ENCODE measurements around the gene AATK.

The AATK gene

GRCh38 chr17:81106716-81107115, 59.3 kb downstream of the AATK start:
- ATAC-seq (ENCODE audit: low read depth) (no peak), DNase-seq (ENCODE audit: low spot score) (no peak)
- no peak overlapping the region for H3K4me3 ChIP-seq (ENCODE audit: severe bottlenecking)
- no peak for TF ChIP-seq CTCF (IDR thresholded peaks at IDR 0.05; ENCODE audit: poor library complexity, severe bottlenecking)
- H3K9me3 ChIP-seq (ENCODE audit: severe bottlenecking): no peaks in the 10 kb centered on the region
- no peaks in the 10 kb centered on the region for H3K4me1 ChIP-seq (ENCODE audit: insufficient read depth, poor library complexity, severe bottlenecking)
- no peaks in the 10 kb centered on the region for H3K27me3 ChIP-seq (ENCODE audit: insufficient read depth, poor library complexity, severe bottlenecking)
- H3K27ac ChIP-seq (ENCODE audit: poor library complexity, severe bottlenecking): no peak overlapping the region
- peaks cover 77% of the 10 kb centered on the region for H3K36me3 ChIP-seq (ENCODE audit: low read depth)

- DNase-seq (ENCODE audit: low spot score) (no peak), ATAC-seq (ENCODE audit: low read depth) (no peak)
- Histone ChIP-seq H3K36me3 (ENCODE audit: low read depth) (peaks cover 74% of the 10 kb centered on the region), H3K9me3 (ENCODE audit: severe bottlenecking) (no peaks in the 10 kb centered on the region), H3K27ac (ENCODE audit: poor library complexity, severe bottlenecking) (no peak overlapping the region), H3K4me3 (ENCODE audit: severe bottlenecking) (no peak overlapping the region), H3K4me1 (ENCODE audit: insufficient read depth, poor library complexity, severe bottlenecking) (no peaks in the 10 kb centered on the region), H3K27me3 (ENCODE audit: insufficient read depth, poor library complexity, severe bottlenecking) (no peaks in the 10 kb centered on the region)
- no peak for TF ChIP-seq CTCF (IDR thresholded peaks at IDR 0.05; ENCODE audit: poor library complexity, severe bottlenecking)
Measured at GRCh38 chr17:81103379-81103778, 62.6 kb downstream of the AATK start.

- H3K36me3 ChIP-seq (ENCODE audit: low read depth): peaks cover 74% of the 10 kb centered on the region
- H3K4me1 ChIP-seq (ENCODE audit: insufficient read depth, poor library complexity, severe bottlenecking): peaks cover 3% of the 10 kb centered on the region
- H3K27me3 ChIP-seq (ENCODE audit: insufficient read depth, poor library complexity, severe bottlenecking): no peaks in the 10 kb centered on the region
- DNase-seq (ENCODE audit: low spot score): no peak
- H3K9me3 ChIP-seq (ENCODE audit: severe bottlenecking): no peaks in the 10 kb centered on the region
- ATAC-seq (ENCODE audit: low read depth): no peak
- no peak overlapping the region for H3K4me3 ChIP-seq (ENCODE audit: severe bottlenecking)
- H3K27ac ChIP-seq (ENCODE audit: poor library complexity, severe bottlenecking): no peak overlapping the region
- TF ChIP-seq CTCF (IDR thresholded peaks at IDR 0.05; ENCODE audit: poor library complexity, severe bottlenecking): no peak
Measured at GRCh38 chr17:81102869-81103268, 63.2 kb downstream of the AATK start.

- peaks cover 73% of the 10 kb centered on the region for H3K36me3 ChIP-seq (ENCODE audit: low read depth)
- TF ChIP-seq CTCF (IDR thresholded peaks at IDR 0.05; ENCODE audit: poor library complexity, severe bottlenecking): no peak
- H3K27me3 ChIP-seq (ENCODE audit: insufficient read depth, poor library complexity, severe bottlenecking): no peaks in the 10 kb centered on the region
- DNase-seq (ENCODE audit: low spot score) (no peak), ATAC-seq (ENCODE audit: low read depth) (no peak)
- H3K9me3 ChIP-seq (ENCODE audit: severe bottlenecking): no peaks in the 10 kb centered on the region
- H3K27ac ChIP-seq (ENCODE audit: poor library complexity, severe bottlenecking): no peak overlapping the region
- H3K4me1 ChIP-seq (ENCODE audit: insufficient read depth, poor library complexity, severe bottlenecking): peaks cover 8% of the 10 kb centered on the region
- no peak overlapping the region for H3K4me3 ChIP-seq (ENCODE audit: severe bottlenecking)
Measured at GRCh38 chr17:81102352-81102751, 63.7 kb downstream of the AATK start.

GRCh38 chr17:81101614-81102306, 64.3 kb downstream of the AATK start:
- no peak overlapping the region for H3K4me3 ChIP-seq (ENCODE audit: severe bottlenecking)
- H3K9me3 ChIP-seq (ENCODE audit: severe bottlenecking): no peaks in the 10 kb centered on the region
- ATAC-seq (ENCODE audit: low read depth) (peak; percentile 73), DNase-seq (ENCODE audit: low spot score) (no peak)
- peak; percentile 98 for TF ChIP-seq CTCF (IDR thresholded peaks at IDR 0.05; ENCODE audit: poor library complexity, severe bottlenecking)
- peaks cover 14% of the 10 kb centered on the region for H3K4me1 ChIP-seq (ENCODE audit: insufficient read depth, poor library complexity, severe bottlenecking)
- H3K27me3 ChIP-seq (ENCODE audit: insufficient read depth, poor library complexity, severe bottlenecking): no peaks in the 10 kb centered on the region
- H3K36me3 ChIP-seq (ENCODE audit: low read depth): peaks cover 67% of the 10 kb centered on the region
- H3K27ac ChIP-seq (ENCODE audit: poor library complexity, severe bottlenecking): no peak overlapping the region
